A549 (cell line): ENCODE measurements around the gene PDZD7. TPM values are rescaled to one million over a fixed set of nuclear protein-coding genes. Genes with fewer than 3 reads are reported as not detected.

Experiments used
- ATAC-seq, 2 experiments: fragments of 200-7000 bp in 1 of 2; fragments of >200 bp in 1 of 2; cut with Nextera tagmentation in 1 of 2; cut with Tn5 transposase in 1 of 2; 3 replicates each; pipeline versions ENCODE4 v1.8.0 to v1.9.1; 2018 to 2020; ENCODE audit warnings: mild to moderate bottlenecking in 1 of 2, moderate library complexity in 1 of 2
- CTCF ChIA-PET: fragments of 300-600 bp; sonication (Branson Sonifier 250); formaldehyde crosslinking; extraction: SDS; loops from one replicate; lab custom pipeline; 2021; ENCODE audit warnings: antibody characterized with exemption, inconsistent platforms; lab: Yijun Ruan, JAX
- POLR2A ChIA-PET: fragments of 350-600 bp; formaldehyde crosslinking; extraction: SDS; loops from one replicate; lab custom pipeline; 2021; ENCODE audit warnings: antibody characterized with exemption, inconsistent platforms; lab: Yijun Ruan, JAX
- DNase-seq, 2 experiments: peaks; one replicate each; pipeline versions ENCODE4 v3.0.0 to v3.0.0-alpha.2; 2011 to 2016; ENCODE audit warnings: low read depth in 1 of 2, low spot score in 1 of 2
- FAIRE-seq: peaks from 2 replicates; lab custom pipeline; 2011; peaks lifted over from hg19 to GRCh38; lab: Jason Lieb, UNC
- H3K27ac ChIP-seq, 2 experiments: fragments of >200 bp; sonication (Bioruptor Twin); formaldehyde crosslinking; 3 replicates each; pipeline ENCODE4 v1.5.1; 2016 to 2017
- H3K4me1 ChIP-seq: fragments of >200 bp; sonication (Bioruptor Twin); formaldehyde crosslinking; 3 replicates; pipeline ENCODE4 v1.6.1; 2016
- H3K4me2 ChIP-seq: fragments of >200 bp; sonication (Bioruptor Twin); formaldehyde crosslinking; 3 replicates; pipeline ENCODE4 v1.6.1; 2016
- H3K4me3 ChIP-seq: fragments of >200 bp; sonication (Bioruptor Twin); formaldehyde crosslinking; 3 replicates; pipeline ENCODE4 v1.5.1; 2016
- H3K9me3 ChIP-seq: fragments of >200 bp; sonication (Bioruptor Twin); formaldehyde crosslinking; 3 replicates; pipeline ENCODE4 v1.6.1; 2016
- ATOH8 ChIP-seq: fragments of 250-450 bp; sonication (Bioruptor Pico); IDR thresholded peaks from 2 replicates; pipeline ENCODE4 v1.5.0; 2020; ENCODE audit warnings: low read depth, mild to moderate bottlenecking, moderate library complexity
- BCL3 ChIP-seq: fragments of >200 bp; sonication (Bioruptor Twin); formaldehyde crosslinking; IDR thresholded peaks from 3 replicates; pipeline ENCODE4 v1.6.1; 2016
- BHLHE40 ChIP-seq: IDR thresholded peaks from 2 replicates; pipeline ENCODE4 v1.6.1; 2012; ENCODE audit warnings: low read depth, low read length, inconsistent platforms
- CEBPB ChIP-seq, 2 experiments: fragments of >200 bp in 1 of 2; sonication (Bioruptor Twin) in 1 of 2; formaldehyde crosslinking in 1 of 2; IDR thresholded peaks; 2 replicates each; pipeline ENCODE4 v1.6.1; 2012 to 2016
- CHD2 ChIP-seq: fragments of 150-350 bp; IDR thresholded peaks from 2 replicates; pipeline ENCODE4 v1.6.1; 2014; ENCODE audit warnings: low read length; ENCODE audit not compliant: partially characterized antibody
- CTCF ChIP-seq: fragments of >200 bp; sonication (Bioruptor Twin); formaldehyde crosslinking; IDR thresholded peaks from 3 replicates; pipeline ENCODE4 v1.5.1; 2016
- EHF ChIP-seq: fragments of 250-450 bp; sonication (Bioruptor Pico); IDR thresholded peaks from 2 replicates; pipeline ENCODE4 v1.5.0; 2020; ENCODE audit warnings: mild to moderate bottlenecking
- FOSB ChIP-seq: fragments of 250-450 bp; sonication (Bioruptor Pico); IDR thresholded peaks from 2 replicates; pipeline ENCODE4 v1.5.0; 2020; ENCODE audit warnings: mild to moderate bottlenecking, moderate library complexity
- FOSL2 ChIP-seq, 2 experiments: fragments of 450-650 bp in 1 of 2; fragments of >200 bp in 1 of 2; sonication (Bioruptor Twin) in 1 of 2; formaldehyde crosslinking; IDR thresholded peaks; 2 replicates each; pipeline versions ENCODE4 v1.5.0 to v1.6.1; 2016 to 2020; ENCODE audit warnings: mild to moderate bottlenecking in 1 of 2, moderate library complexity in 1 of 2
- FOXS1 ChIP-seq: fragments of 250-450 bp; sonication (Bioruptor Pico); IDR thresholded peaks from 2 replicates; pipeline ENCODE4 v1.5.0; 2020; ENCODE audit warnings: mild to moderate bottlenecking, moderate library complexity
- HEYL ChIP-seq: fragments of 250-450 bp; sonication (Bioruptor Pico); IDR thresholded peaks from 2 replicates; pipeline ENCODE4 v1.8.0; 2021; ENCODE audit warnings: mild to moderate bottlenecking, moderate library complexity
- HMGXB4 ChIP-seq: fragments of 250-450 bp; sonication (Bioruptor Pico); IDR thresholded peaks from 2 replicates; pipeline ENCODE4 v1.5.0; 2021; ENCODE audit warnings: mild to moderate bottlenecking, moderate library complexity, borderline replicate concordance
- HOXA7 ChIP-seq: fragments of 250-450 bp; sonication (Bioruptor Pico); IDR thresholded peaks from 2 replicates; pipeline ENCODE4 v1.5.0; 2020; ENCODE audit warnings: mild to moderate bottlenecking, moderate library complexity
- JUNB ChIP-seq: fragments of >200 bp; sonication (Bioruptor Twin); formaldehyde crosslinking; IDR thresholded peaks from 2 replicates; pipeline ENCODE4 v1.6.1; 2016
- KDM1A ChIP-seq: fragments of 200-600 bp; sonication (generic); IDR thresholded peaks from 2 replicates; pipeline ENCODE4 v1.6.1; 2016; ENCODE audit warnings: low read depth, mild to moderate bottlenecking
- KDM5A ChIP-seq: fragments of 200-600 bp; sonication (generic); IDR thresholded peaks from 2 replicates; pipeline ENCODE4 v1.6.1; 2016; ENCODE audit warnings: antibody characterized with exemption, mild to moderate bottlenecking
- MAX ChIP-seq: IDR thresholded peaks from 2 replicates; pipeline ENCODE4 v1.6.1; 2012
- MAZ ChIP-seq: fragments of 150-350 bp; IDR thresholded peaks from 2 replicates; pipeline ENCODE4 v1.6.1; 2014; ENCODE audit warnings: antibody characterized with exemption, low read depth, low read length, borderline replicate concordance
- NPAS2 ChIP-seq: fragments of 250-450 bp; sonication (Bioruptor Pico); IDR thresholded peaks from 2 replicates; pipeline ENCODE4 v1.8.0; 2022; ENCODE audit warnings: mild to moderate bottlenecking, moderate library complexity, borderline replicate concordance
- PBX3 ChIP-seq: IDR thresholded peaks from 2 replicates; pipeline ENCODE4 v1.6.1; 2012
- POLR2A ChIP-seq: IDR thresholded peaks from 2 replicates; pipeline ENCODE4 v1.6.1; 2012; ENCODE audit warnings: mild to moderate bottlenecking, low read length
- RARB ChIP-seq: fragments of 250-450 bp; sonication (Bioruptor Pico); IDR thresholded peaks from 2 replicates; pipeline ENCODE4 v1.8.0; 2021; ENCODE audit warnings: mild to moderate bottlenecking, moderate library complexity
- RNF2 ChIP-seq: fragments of 200-600 bp; sonication (generic); IDR thresholded peaks from 2 replicates; pipeline ENCODE4 v1.6.1; 2016; ENCODE audit warnings: low read depth, mild to moderate bottlenecking, antibody characterized with exemption, moderate library complexity, borderline replicate concordance
- SMC3 ChIP-seq: fragments of >200 bp; sonication (Bioruptor Twin); formaldehyde crosslinking; IDR thresholded peaks from 3 replicates; pipeline ENCODE4 v1.6.1; 2018; ENCODE audit warnings: inconsistent platforms
- SREBF2 ChIP-seq: fragments of 450-650 bp; IDR thresholded peaks from 2 replicates; pipeline ENCODE4 v1.6.1; 2014; ENCODE audit warnings: mild to moderate bottlenecking, moderate library complexity
- TFCP2L1 ChIP-seq: fragments of 250-450 bp; sonication (Bioruptor Pico); IDR thresholded peaks from 2 replicates; pipeline ENCODE4 v1.5.0; 2021; ENCODE audit warnings: mild to moderate bottlenecking
- USF2 ChIP-seq: fragments of 450-650 bp; IDR thresholded peaks from 2 replicates; pipeline ENCODE4 v1.6.1; 2014; ENCODE audit warnings: antibody characterized with exemption
- ZSCAN20 ChIP-seq: fragments of 250-450 bp; sonication (Bioruptor Pico); IDR thresholded peaks from 2 replicates; pipeline ENCODE4 v1.8.0; 2022; ENCODE audit warnings: mild to moderate bottlenecking, moderate library complexity
- WGBS: methylation state at CpG from one replicate; pipeline ENCODE4 v1.1.6; 2017; ENCODE audit errors: missing lambda C conversion rate; 5-methylcytosine and 5-hydroxymethylcytosine counted together
- polyA plus RNA-seq, 4 experiments: library from polyadenylated mRNA; depleted of rRNA in 3 of 4; stranded (reverse); fragments of >200 nt; fragmentation: RNase III in 1 of 4; extraction: RNeasy Plus Mini Kit Qiagen cat#74134 plus additional on column Dnase treatment in 1 of 4; gene quantifications; 2 replicates in 3 of 4; 3 replicates in 1 of 4; pipeline ENCODE4 v1.2.3, GENCODE V29; 2011 to 2017

PDZD7 gene
- polyA plus RNA-seq, 2 of the 4 experiments (the other 2 are of a cell fraction) = 0.21 to 0.56 TPM

GRCh38 chr10:101031796-101032636 is 1.1 kb upstream of the PDZD7 start:
- FAIRE-seq = no peak
- CTCF ChIA-PET = interaction anchor here (2.1 to 59.3 kb wide), 7 partner anchors 9 to 110 kb away, joined by 5 to 2364 read pairs (median 73); partner anchors contain the start of genes KAZALD1, LZTS2 and SEMA4G

GRCh38 chr10:101030496-101031127 is 317 bp downstream of the PDZD7 start:
- 33% methylated on average over 12 of the region's 25 CpGs for WGBS
- Histone ChIP-seq H3K4me1 (peaks cover 27% of the 10 kb centered on the region), H3K9me3 (no peaks in the 10 kb centered on the region), H3K27ac (peak overlapping the region; percentile 21 to 92; a peak in 4 of 6 replicates), H3K4me2 (peak overlapping the region; percentile 96), H3K4me3 (peak overlapping the region; percentile 77)
- TF ChIP-seq FOXS1 (CRISPR knock-in tag) (no peak), EHF (CRISPR knock-in tag) (no peak), CTCF (no peak), CEBPB (IDR thresholded peaks at IDR 0.05) (no peak), PBX3 (no peak), BHLHE40 (no peak), HMGXB4 (no peak), ZSCAN20 (no peak), SREBF2 (no peak), CHD2 (no peak), NPAS2 (CRISPR knock-in tag) (no peak), BCL3 (no peak), RARB (no peak), JUNB (no peak), SMC3 (no peak), FOSB (CRISPR knock-in tag) (no peak), KDM5A (no peak)
- FAIRE-seq = no peak
- no peak for DNase-seq
- ChIA-PET POLR2A (interaction anchor here (1.0 to 2.3 kb wide), 6 partner anchors 10 to 36 kb away, joined by 3 to 9 read pairs (median 4); partner anchors contain the start of gene KAZALD1), CTCF (interaction anchor here (1.2 to 59.3 kb wide), 8 partner anchors 10 to 112 kb away, joined by 3 to 2364 read pairs (median 48); partner anchors contain the start of genes KAZALD1, LZTS2 and SEMA4G)
- ATAC-seq = peak in 1 of 2 experiments; percentile 1; a peak in 3 of 6 replicates

More at GRCh38 chr10:101031796-101032636, 1.1 kb upstream of the PDZD7 start:
- TF ChIP-seq TFCP2L1 (CRISPR knock-in tag) (no peak), USF2 (no peak), FOSL2 (IDR thresholded peaks at IDR 0.05) (no peak), FOSL2 (CRISPR knock-in tag; IDR thresholded peaks at IDR 0.05) (no peak), HOXA7 (CRISPR knock-in tag) (no peak), RNF2 (no peak), HEYL (no peak), RARB (no peak), MAZ (no peak), MAX (peak; percentile 39; the same call in 1 of the 2 replicates), ATOH8 (CRISPR knock-in tag) (no peak), POLR2A (peak; percentile 29; the same call in 1 of the 2 replicates), KDM1A (no peak)
- POLR2A ChIA-PET = interaction anchor here (0.6 to 2.3 kb wide), 6 partner anchors 11 to 772 kb away, joined by 3 to 18 read pairs (median 4); partner anchors contain the start of gene KAZALD1
- ATAC-seq = peak; percentile 52 to 55
- Histone ChIP-seq H3K4me2 (peak overlapping the region; percentile 96), H3K4me3 (peak overlapping the region; percentile 77), H3K4me1 (peaks cover 27% of the 10 kb centered on the region), H3K27ac (peak overlapping the region; percentile 75 to 92), H3K9me3 (no peaks in the 10 kb centered on the region)
- 0% methylated on average over 7 of the region's 47 CpGs for WGBS
- DNase-seq = peak; percentile 54 to 65
